ENCODE results near the gene DNALI1. TPM values are rescaled to one million over a fixed set of nuclear protein-coding genes. Genes with fewer than 3 reads are reported as not detected.

The DNALI1 gene
- total and polyA plus RNA-seq, 2 donors (not counting 3 experiments of a cell fraction or from before 2014, with no cell fraction given) = 5.2 to 8.1 TPM

DNA sequence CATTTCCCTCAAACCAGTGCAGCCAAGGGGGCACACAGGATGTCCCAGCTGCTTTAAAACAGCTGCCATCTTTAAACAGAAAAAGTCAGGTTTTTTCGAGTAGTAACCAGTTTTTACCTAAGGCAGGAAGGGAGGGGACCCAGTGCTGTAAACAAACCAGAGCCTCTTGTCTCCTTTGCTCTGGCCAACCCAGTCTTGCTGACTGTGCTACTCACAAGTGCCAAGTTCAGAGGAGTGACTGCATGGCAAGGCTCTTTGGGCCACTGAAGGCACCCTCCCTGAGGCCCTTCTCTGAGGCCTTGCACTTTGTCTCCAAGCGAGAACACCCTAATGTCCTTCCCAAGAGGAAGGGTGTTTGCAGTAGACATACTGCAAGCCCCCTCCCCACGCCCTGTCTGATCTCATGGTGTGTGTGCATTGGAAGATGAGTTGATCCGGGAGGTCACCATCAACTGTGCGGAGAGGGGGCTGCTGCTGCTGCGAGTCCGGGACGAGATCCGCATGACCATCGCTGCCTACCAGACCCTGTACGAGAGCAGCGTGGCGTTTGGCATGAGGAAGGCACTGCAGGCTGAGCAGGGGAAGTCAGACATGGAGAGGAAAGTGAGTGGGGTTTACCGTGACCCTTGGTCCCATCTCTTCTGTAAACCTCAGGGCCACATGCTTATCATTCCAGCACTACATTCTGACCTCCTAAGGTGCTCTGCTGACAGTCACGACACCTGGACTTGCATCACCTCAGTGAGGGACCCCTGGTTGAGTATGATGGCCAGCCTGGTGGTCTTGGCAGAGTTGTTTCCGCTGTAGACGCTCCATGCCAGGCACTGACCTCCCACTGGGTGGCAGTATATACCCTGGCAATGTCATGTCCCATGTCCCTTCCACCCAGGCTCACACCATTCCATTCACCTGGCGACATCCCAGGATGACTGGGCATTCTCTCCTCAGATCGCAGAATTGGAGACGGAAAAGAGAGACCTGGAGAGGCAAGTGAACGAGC is 4.7 kb downstream of the DNALI1 start:
- intact Hi-C loops (cut with micrococcal nuclease) (loop anchor here (1.0 to 2.0 kb wide), 4 partner anchors 15 to 121 kb away; no protein-coding TSS in a partner anchor), dilution Hi-C loops (cut with MboI; ENCODE audit: extremely low pct_ligation_motif_present, low sequenced_read_pairs) (no loop called here)
- DNase-seq (ENCODE audit: low read depth, low spot score) = peak; percentile 15

More for the DNA sequence above, 4.7 kb downstream of the DNALI1 start:
- Histone ChIP-seq H3K4me1 (ENCODE audit: control insufficient read depth, extremely low read depth, insufficient read depth, low read length) (peaks cover 10% of the 10 kb centered on the region), H3K4me3 (replicated peaks in 1 of 3; ENCODE audit: insufficient read depth in 1 of 3, low read depth in 1 of 3, low read length in 3 of 3) (no peak overlapping the region), H3K27ac (ENCODE audit: insufficient read depth, low read depth, low read length) (no peak overlapping the region), H2AFZ (ENCODE audit: low read depth, low read length) (no peak overlapping the region), H3K9ac (replicated peaks; ENCODE audit: extremely low read depth, insufficient read depth, low read length) (no peak overlapping the region), H3K9me1 (replicated peaks; ENCODE audit: control insufficient read depth, extremely low read depth, insufficient read depth, low read length) (no peaks in the 10 kb centered on the region), H4K20me1 (replicated peaks; ENCODE audit: control insufficient read depth, extremely low read depth, insufficient read depth, low read length) (no peaks in the 10 kb centered on the region), H3K36me3 (ENCODE audit: control insufficient read depth in 2 of 2, extremely low read depth in 1 of 2, insufficient read depth in 2 of 2, low read length in 2 of 2) (peaks cover 4 to 5% of the 10 kb centered on the region in 2 experiments), H3K79me2 (ENCODE audit: control insufficient read depth, insufficient read depth, low read length) (no peaks in the 10 kb centered on the region), H3K4me2 (ENCODE audit: insufficient read depth, low read length) (no peak overlapping the region), H3K27me3 (ENCODE audit: control insufficient read depth in 2 of 2, insufficient read depth in 2 of 2, low read length in 2 of 2) (no peaks in the 10 kb centered on the region), H3K9me3 (replicated peaks; ENCODE audit: control insufficient read depth, insufficient read depth, low read length) (no peaks in the 10 kb centered on the region)
- TF ChIP-seq GATA2 (IDR thresholded peaks at IDR 0.05; ENCODE audit: insufficient read depth, insufficient read length, low read depth, low read length) (no peak), MAX (IDR thresholded peaks at IDR 0.05; ENCODE audit: insufficient read depth, insufficient read length) (no peak), POLR2A (IDR thresholded peaks at IDR 0.05; ENCODE audit: low read depth, low read length) (no peak), EZH2 (IDR thresholded peaks at IDR 0.05; ENCODE audit: borderline replicate concordance, low read depth, low read length, severe bottlenecking) (no peak), MYC (IDR thresholded peaks at IDR 0.05; ENCODE audit: low read depth, low read length) (no peak)
- TF ChIP-seq, protein P1, sequence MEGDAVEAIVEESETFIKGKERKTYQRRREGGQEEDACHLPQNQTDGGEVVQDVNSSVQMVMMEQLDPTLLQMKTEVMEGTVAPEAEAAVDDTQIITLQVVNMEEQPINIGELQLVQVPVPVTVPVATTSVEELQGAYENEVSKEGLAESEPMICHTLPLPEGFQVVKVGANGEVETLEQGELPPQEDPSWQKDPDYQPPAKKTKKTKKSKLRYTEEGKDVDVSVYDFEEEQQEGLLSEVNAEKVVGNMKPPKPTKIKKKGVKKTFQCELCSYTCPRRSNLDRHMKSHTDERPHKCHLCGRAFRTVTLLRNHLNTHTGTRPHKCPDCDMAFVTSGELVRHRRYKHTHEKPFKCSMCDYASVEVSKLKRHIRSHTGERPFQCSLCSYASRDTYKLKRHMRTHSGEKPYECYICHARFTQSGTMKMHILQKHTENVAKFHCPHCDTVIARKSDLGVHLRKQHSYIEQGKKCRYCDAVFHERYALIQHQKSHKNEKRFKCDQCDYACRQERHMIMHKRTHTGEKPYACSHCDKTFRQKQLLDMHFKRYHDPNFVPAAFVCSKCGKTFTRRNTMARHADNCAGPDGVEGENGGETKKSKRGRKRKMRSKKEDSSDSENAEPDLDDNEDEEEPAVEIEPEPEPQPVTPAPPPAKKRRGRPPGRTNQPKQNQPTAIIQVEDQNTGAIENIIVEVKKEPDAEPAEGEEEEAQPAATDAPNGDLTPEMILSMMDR (IDR thresholded peaks at IDR 0.05; ENCODE audit: extremely low read depth in 1 of 2, insufficient read depth in 1 of 2, low read depth in 1 of 2, low read length in 2 of 2) = peak; percentile 49 to 55
- POLR2A ChIA-PET = no interaction called here
- CTCF ChIA-PET = interaction anchor here (0.6 to 1.3 kb wide), 3 partner anchors 14 to 120 kb away, joined by 3 to 5 read pairs (median 4); no protein-coding TSS in a partner anchor
- FAIRE-seq = peak; percentile 31
- no TSS peak for BruUV-seq (replicated peaks)
